ENCODE measurements around the gene TNFRSF12A. TPM values are rescaled to one million over a fixed set of nuclear protein-coding genes. Genes with fewer than 3 reads are reported as not detected.

TNFRSF12A gene
- total and polyA plus RNA-seq, 10 of the 15 experiments (the other 5 are each of a cell fraction or from before 2014, with no cell fraction given), result 0.35 to 1.7 (median 1.2) TPM; not detected in 2

GRCh38 chr16:3017344-3017743, 2.8 kb upstream of the TNFRSF12A start:
- Histone ChIP-seq H3K27me3 (replicated peaks in 1 of 2; ENCODE audit: control insufficient read depth in 2 of 2, insufficient read depth in 2 of 2, low read length in 1 of 2) (peaks cover 0 to under 1% of the 10 kb centered on the region in 2 experiments; a peak in 3 of 4 replicates), H3K4me2 (ENCODE audit: control insufficient read depth, insufficient read depth) (no peak overlapping the region), H3K4me3 (no peak overlapping the region), H2AFZ (ENCODE audit: control insufficient read depth, low read depth, low read length) (no peak overlapping the region), H3K4me1 (ENCODE audit: control insufficient read depth, insufficient read depth, low read length) (peaks cover 17% of the 10 kb centered on the region), H3K79me2 (ENCODE audit: control insufficient read depth, insufficient read depth, low read length) (no peaks in the 10 kb centered on the region), H3K36me3 (ENCODE audit: control insufficient read depth in 2 of 2, insufficient read depth in 2 of 2, low read length in 1 of 2) (no peaks in the 10 kb centered on the region; a peak in 1 of 4 replicates), H3K27ac (ENCODE audit: control insufficient read depth, insufficient read depth) (no peak overlapping the region), H3K9me3 (replicated peaks; ENCODE audit: control insufficient read depth, insufficient read depth, low read length) (no peaks in the 10 kb centered on the region), H3K9ac (ENCODE audit: control insufficient read depth, insufficient read depth, low read length) (no peak overlapping the region), H4K20me1 (ENCODE audit: control insufficient read depth, insufficient read depth) (no peaks in the 10 kb centered on the region)
- WGBS (ENCODE audit: insufficient coverage, insufficient replicate concordance, low lambda C conversion rate, missing lambda C conversion rate), result 83% methylated on average over 20 of the region's 20 CpGs
- ChIA-PET RAD21 (ENCODE audit: unreplicated experiment) (no interaction called here), CTCF (no interaction called here), POLR2A (no interaction called here), SMC1A (ENCODE audit: uncharacterized antibody, unreplicated experiment) (no interaction called here)
- in situ Hi-C loops (cut with MboI) (no loop called here), intact Hi-C loops (cut with micrococcal nuclease; ENCODE audit: unreplicated experiment) (no loop called here)
- no peak for FAIRE-seq
- DNase-seq (ENCODE audit: low read depth, low spot score), result no peak
- ATAC-seq, result no peak
- no TSS peak for BruUV-seq (replicated peaks)
- TF ChIP-seq, protein P1, sequence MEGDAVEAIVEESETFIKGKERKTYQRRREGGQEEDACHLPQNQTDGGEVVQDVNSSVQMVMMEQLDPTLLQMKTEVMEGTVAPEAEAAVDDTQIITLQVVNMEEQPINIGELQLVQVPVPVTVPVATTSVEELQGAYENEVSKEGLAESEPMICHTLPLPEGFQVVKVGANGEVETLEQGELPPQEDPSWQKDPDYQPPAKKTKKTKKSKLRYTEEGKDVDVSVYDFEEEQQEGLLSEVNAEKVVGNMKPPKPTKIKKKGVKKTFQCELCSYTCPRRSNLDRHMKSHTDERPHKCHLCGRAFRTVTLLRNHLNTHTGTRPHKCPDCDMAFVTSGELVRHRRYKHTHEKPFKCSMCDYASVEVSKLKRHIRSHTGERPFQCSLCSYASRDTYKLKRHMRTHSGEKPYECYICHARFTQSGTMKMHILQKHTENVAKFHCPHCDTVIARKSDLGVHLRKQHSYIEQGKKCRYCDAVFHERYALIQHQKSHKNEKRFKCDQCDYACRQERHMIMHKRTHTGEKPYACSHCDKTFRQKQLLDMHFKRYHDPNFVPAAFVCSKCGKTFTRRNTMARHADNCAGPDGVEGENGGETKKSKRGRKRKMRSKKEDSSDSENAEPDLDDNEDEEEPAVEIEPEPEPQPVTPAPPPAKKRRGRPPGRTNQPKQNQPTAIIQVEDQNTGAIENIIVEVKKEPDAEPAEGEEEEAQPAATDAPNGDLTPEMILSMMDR (IDR thresholded peaks at IDR 0.05 in 2 of 3, conservative IDR thresholded peaks at IDR 0.05 in 1 of 3; ENCODE audit: control insufficient read depth in 2 of 3, extremely low read depth in 1 of 3, insufficient read depth in 1 of 3, low read depth in 3 of 3, low read length in 3 of 3), result no peak
- no peak for TF ChIP-seq NR2C1 (IDR thresholded peaks at IDR 0.05)
- TF ChIP-seq BMI1 (IDR thresholded peaks at IDR 0.05; ENCODE audit: borderline replicate concordance), result no peak
- TF ChIP-seq CHD1 (IDR thresholded peaks at IDR 0.05; ENCODE audit: low read depth, low read length), result no peak
- TF ChIP-seq NR2F1 (conservative IDR thresholded peaks at IDR 0.05), result no peak
